GM12878 (cell line): ENCODE measurements around the gene REPS1. TPM values are rescaled to one million over a fixed set of nuclear protein-coding genes. Genes with fewer than 3 reads are reported as not detected.

Experiments used
- BCL11A ChIP-seq: IDR thresholded peaks from 2 replicates; pipeline ENCODE4 v1.6.1; 2011; ENCODE audit warnings: low read depth, low read length
- CHD2 ChIP-seq: IDR thresholded peaks from 2 replicates; pipeline ENCODE4 v1.6.1; 2011; ENCODE audit warnings: low read depth, low read length, improper control_type of control experiment, borderline replicate concordance
- RAD21 ChIP-seq: IDR thresholded peaks from 2 replicates; pipeline ENCODE4 v1.6.1; 2011; ENCODE audit warnings: mild to moderate bottlenecking, low read depth, low read length, moderate library complexity; ENCODE audit not compliant: insufficient read depth
- RAD51 ChIP-seq: fragments of 450-650 bp; IDR thresholded peaks from 2 replicates; pipeline ENCODE4 v1.6.1; 2016; ENCODE audit warnings: moderate library complexity, mild to moderate bottlenecking, inconsistent platforms
- RB1 ChIP-seq: fragments of 450-650 bp; formaldehyde crosslinking; IDR thresholded peaks from 2 replicates; pipeline ENCODE4 v1.6.1; 2017; ENCODE audit warnings: mild to moderate bottlenecking, borderline replicate concordance
- SMAD1 ChIP-seq: fragments of 450-650 bp; IDR thresholded peaks from 2 replicates; pipeline ENCODE4 v1.6.1; 2018; ENCODE audit warnings: mild to moderate bottlenecking, low read depth; ENCODE audit not compliant: partially characterized antibody
- SREBF2 ChIP-seq: IDR thresholded peaks from 2 replicates; pipeline ENCODE4 v1.6.1; 2012; ENCODE audit warnings: mild to moderate bottlenecking, low read length
- SRF ChIP-seq, 2 experiments: IDR thresholded peaks; 2 replicates each; pipeline ENCODE4 v1.6.1; 2011; ENCODE audit warnings: low read depth in 2 of 2, low read length in 2 of 2, mild to moderate bottlenecking in 1 of 2, moderate library complexity in 1 of 2
- TAF1 ChIP-seq: IDR thresholded peaks from 2 replicates; pipeline ENCODE4 v1.6.1; 2011; ENCODE audit warnings: mild to moderate bottlenecking, low read depth, low read length, borderline replicate concordance
- ZNF207 ChIP-seq: fragments of 450-650 bp; IDR thresholded peaks from 2 replicates; pipeline ENCODE4 v1.6.1; 2014; ENCODE audit warnings: antibody characterized with exemption, mild to moderate bottlenecking, borderline replicate concordance
- polyA plus RNA-seq, 11 experiments: library from polyadenylated mRNA; depleted of rRNA in 4 of 11; unstranded in 6 of 11; stranded (reverse) in 5 of 11; fragments of >200 nt; fragmentation: Nextera tagmentation in 4 of 11; fragmentation: Illumina TruSeq in 1 of 11; extraction: Ambion mirVana in 4 of 11; extraction: Trizol in 1 of 11; gene quantifications; 1 replicate in 1 of 11; 2 replicates in 10 of 11; pipeline versions ENCODE4 v1.2.1 to v1.2.3, GENCODE V29; 2011 to 2016; ENCODE audit warnings: inconsistent platforms in 2 of 11, missing spikeins in 2 of 11, low read depth in 1 of 11
- total RNA-seq, 4 experiments: library from RNA; depleted of rRNA in 3 of 4; stranded (reverse); fragments of >200 nt in 3 of 4; fragmentation: Illumina TruSeq in 1 of 4; extraction: Trizol in 1 of 4; gene quantifications; 2 replicates each; pipeline versions ENCODE4 v1.2.1 to v1.2.3, GENCODE V29; 2013 to 2021
- TF ChIP-seq, protein P1 (sequence below): fragments of 450-650 bp; IDR thresholded peaks from 2 replicates; pipeline ENCODE4 v1.6.1; 2018; ENCODE audit warnings: mild to moderate bottlenecking, low read depth, moderate library complexity; ENCODE audit not compliant: partially characterized antibody
- TF ChIP-seq, protein P2 (sequence below): fragments of 450-650 bp; IDR thresholded peaks from 2 replicates; pipeline ENCODE4 v1.6.1; 2017; ENCODE audit warnings: mild to moderate bottlenecking, low read depth, inconsistent platforms; ENCODE audit not compliant: poor library complexity, severe bottlenecking
- TF ChIP-seq, protein P3 (sequence below): IDR thresholded peaks from 2 replicates; pipeline ENCODE4 v1.6.1; 2011; ENCODE audit warnings: borderline replicate concordance, low read depth, mild to moderate bottlenecking, moderate library complexity, low read length; ENCODE audit not compliant: insufficient read depth, poor library complexity, severe bottlenecking
- TF ChIP-seq, protein P4 (sequence below): fragments of 450-650 bp; formaldehyde crosslinking; IDR thresholded peaks from 2 replicates; pipeline ENCODE4 v1.4.0; 2022; ENCODE audit warnings: mild to moderate bottlenecking, moderate library complexity
- TF ChIP-seq, protein P5 (sequence below): fragments of 450-650 bp; IDR thresholded peaks from 2 replicates; pipeline ENCODE4 v1.6.1; 2018; ENCODE audit warnings: borderline replicate concordance, mild to moderate bottlenecking; ENCODE audit not compliant: partially characterized antibody

The REPS1 gene
- total and polyA plus RNA-seq, 10 of the 15 experiments (the other 5 are each of a cell fraction or from before 2014, with no cell fraction given) = 13.7 to 59.3 (median 31.7) TPM

DNA sequence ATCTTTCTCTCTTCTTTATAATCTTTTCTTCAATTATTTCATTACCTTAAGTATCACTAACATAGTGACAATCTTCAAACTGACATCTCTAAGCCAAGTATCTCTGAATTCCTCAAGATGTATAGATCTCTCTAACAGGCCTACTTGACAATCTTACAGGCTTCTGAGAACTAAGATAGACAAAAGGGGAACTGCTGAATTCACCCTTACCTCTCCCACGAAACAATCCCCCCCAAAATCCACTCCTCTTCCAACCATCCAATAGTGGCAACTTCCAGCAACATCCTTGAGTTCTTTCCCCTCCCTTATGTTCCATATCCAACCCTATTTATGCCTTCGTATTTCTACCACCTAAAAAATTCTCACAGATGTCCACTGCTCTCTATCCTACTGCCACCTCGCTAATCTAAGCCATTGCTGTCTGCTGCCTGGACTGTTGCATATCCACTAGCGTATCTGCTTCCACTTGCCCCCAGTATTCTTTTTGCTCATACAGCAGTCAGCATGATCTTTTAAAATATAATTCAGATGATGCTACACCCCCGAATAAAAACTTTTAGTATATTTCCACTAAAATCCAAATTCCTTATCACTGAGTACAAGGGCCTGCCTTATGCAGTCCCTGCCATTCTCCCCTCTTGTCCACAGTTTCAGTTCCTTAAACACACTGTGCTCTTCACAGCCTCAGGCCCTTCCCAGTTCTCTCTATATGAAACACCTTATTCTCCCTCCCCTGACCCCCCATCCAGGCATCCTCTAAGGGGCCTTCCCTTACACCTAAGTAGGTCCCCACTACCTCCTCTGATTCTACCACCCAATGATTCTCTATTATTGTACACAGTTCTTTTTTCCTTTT is 8.0 kb downstream of the REPS1 start (continued):
- TF ChIP-seq CHD2 = no peak
- TF ChIP-seq RB1 = no peak
- TF ChIP-seq, protein P1, sequence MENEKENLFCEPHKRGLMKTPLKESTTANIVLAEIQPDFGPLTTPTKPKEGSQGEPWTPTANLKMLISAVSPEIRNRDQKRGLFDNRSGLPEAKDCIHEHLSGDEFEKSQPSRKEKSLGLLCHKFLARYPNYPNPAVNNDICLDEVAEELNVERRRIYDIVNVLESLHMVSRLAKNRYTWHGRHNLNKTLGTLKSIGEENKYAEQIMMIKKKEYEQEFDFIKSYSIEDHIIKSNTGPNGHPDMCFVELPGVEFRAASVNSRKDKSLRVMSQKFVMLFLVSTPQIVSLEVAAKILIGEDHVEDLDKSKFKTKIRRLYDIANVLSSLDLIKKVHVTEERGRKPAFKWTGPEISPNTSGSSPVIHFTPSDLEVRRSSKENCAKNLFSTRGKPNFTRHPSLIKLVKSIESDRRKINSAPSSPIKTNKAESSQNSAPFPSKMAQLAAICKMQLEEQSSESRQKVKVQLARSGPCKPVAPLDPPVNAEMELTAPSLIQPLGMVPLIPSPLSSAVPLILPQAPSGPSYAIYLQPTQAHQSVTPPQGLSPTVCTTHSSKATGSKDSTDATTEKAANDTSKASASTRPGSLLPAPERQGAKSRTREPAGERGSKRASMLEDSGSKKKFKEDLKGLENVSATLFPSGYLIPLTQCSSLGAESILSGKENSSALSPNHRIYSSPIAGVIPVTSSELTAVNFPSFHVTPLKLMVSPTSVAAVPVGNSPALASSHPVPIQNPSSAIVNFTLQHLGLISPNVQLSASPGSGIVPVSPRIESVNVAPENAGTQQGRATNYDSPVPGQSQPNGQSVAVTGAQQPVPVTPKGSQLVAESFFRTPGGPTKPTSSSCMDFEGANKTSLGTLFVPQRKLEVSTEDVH = no peak
- TF ChIP-seq RAD21 = no peak
- no peak for TF ChIP-seq TAF1
- TF ChIP-seq RAD51 = no peak
- 0 out of 2 replicates have a peak, but pooled peaks have one; percentile 45 for TF ChIP-seq BCL11A
- TF ChIP-seq SRF (IDR thresholded peaks at IDR 0.05; ENCODE audit: low read depth in 2 of 2, low read length in 2 of 2) = 0 out of 4 replicates have a peak, but pooled peaks of 1 of the 2 experiments have one; percentile 10
- no peak for TF ChIP-seq SMAD1
- no peak for TF ChIP-seq SREBF2
- TF ChIP-seq, protein P2, sequence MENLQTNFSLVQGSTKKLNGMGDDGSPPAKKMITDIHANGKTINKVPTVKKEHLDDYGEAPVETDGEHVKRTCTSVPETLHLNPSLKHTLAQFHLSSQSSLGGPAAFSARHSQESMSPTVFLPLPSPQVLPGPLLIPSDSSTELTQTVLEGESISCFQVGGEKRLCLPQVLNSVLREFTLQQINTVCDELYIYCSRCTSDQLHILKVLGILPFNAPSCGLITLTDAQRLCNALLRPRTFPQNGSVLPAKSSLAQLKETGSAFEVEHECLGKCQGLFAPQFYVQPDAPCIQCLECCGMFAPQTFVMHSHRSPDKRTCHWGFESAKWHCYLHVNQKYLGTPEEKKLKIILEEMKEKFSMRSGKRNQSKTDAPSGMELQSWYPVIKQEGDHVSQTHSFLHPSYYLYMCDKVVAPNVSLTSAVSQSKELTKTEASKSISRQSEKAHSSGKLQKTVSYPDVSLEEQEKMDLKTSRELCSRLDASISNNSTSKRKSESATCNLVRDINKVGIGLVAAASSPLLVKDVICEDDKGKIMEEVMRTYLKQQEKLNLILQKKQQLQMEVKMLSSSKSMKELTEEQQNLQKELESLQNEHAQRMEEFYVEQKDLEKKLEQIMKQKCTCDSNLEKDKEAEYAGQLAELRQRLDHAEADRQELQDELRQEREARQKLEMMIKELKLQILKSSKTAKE = no peak
- TF ChIP-seq, protein P3, sequence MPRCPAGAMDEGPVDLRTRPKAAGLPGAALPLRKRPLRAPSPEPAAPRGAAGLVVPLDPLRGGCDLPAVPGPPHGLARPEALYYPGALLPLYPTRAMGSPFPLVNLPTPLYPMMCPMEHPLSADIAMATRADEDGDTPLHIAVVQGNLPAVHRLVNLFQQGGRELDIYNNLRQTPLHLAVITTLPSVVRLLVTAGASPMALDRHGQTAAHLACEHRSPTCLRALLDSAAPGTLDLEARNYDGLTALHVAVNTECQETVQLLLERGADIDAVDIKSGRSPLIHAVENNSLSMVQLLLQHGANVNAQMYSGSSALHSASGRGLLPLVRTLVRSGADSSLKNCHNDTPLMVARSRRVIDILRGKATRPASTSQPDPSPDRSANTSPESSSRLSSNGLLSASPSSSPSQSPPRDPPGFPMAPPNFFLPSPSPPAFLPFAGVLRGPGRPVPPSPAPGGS = peak; percentile 18
- TF ChIP-seq, protein P4, sequence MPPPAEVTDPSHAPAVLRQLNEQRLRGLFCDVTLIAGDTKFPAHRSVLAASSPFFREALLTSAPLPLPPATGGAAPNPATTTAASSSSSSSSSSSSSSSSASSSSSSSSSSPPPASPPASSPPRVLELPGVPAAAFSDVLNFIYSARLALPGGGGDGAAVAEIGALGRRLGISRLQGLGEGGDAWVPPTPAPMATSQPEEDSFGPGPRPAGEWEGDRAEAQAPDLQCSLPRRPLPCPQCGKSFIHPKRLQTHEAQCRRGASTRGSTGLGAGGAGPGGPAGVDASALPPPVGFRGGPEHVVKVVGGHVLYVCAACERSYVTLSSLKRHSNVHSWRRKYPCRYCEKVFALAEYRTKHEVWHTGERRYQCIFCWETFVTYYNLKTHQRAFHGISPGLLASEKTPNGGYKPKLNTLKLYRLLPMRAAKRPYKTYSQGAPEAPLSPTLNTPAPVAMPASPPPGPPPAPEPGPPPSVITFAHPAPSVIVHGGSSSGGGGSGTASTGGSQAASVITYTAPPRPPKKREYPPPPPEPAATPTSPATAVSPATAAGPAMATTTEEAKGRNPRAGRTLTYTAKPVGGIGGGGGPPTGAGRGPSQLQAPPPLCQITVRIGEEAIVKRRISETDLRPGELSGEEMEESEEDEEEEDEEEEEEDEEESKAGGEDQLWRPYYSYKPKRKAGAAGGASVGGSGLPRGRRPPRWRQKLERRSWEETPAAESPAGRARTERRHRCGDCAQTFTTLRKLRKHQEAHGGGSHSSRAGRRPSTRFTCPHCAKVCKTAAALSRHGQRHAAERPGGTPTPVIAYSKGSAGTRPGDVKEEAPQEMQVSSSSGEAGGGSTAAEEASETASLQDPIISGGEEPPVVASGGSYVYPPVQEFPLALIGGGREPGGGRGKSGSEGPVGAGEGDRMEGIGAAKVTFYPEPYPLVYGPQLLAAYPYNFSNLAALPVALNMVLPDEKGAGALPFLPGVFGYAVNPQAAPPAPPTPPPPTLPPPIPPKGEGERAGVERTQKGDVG (CRISPR knock-in tag) = no peak
- TF ChIP-seq, protein P5, sequence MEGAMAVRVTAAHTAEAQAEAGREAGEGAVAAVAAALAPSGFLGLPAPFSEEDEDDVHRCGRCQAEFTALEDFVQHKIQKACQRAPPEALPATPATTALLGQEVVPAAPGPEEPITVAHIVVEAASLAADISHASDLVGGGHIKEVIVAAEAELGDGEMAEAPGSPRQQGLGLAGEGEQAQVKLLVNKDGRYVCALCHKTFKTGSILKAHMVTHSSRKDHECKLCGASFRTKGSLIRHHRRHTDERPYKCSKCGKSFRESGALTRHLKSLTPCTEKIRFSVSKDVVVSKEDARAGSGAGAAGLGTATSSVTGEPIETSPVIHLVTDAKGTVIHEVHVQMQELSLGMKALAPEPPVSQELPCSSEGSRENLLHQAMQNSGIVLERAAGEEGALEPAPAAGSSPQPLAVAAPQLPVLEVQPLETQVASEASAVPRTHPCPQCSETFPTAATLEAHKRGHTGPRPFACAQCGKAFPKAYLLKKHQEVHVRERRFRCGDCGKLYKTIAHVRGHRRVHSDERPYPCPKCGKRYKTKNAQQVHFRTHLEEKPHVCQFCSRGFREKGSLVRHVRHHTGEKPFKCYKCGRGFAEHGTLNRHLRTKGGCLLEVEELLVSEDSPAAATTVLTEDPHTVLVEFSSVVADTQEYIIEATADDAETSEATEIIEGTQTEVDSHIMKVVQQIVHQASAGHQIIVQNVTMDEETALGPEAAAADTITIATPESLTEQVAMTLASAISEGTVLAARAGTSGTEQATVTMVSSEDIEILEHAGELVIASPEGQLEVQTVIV = no peak
- no peak for TF ChIP-seq ZNF207
